Jurkat, Clone E6-1 (cell line): ENCODE results near the gene LCNL1.

ENCODE experiments used
- DNase-seq: peaks from one replicate; pipeline ENCODE4 v3.0.0-alpha.2; 2011; ENCODE audit warnings: low read depth, low spot score
- H3K4me3 ChIP-seq: 2 replicates; pipeline ENCODE4 v1.5.1; 2011; ENCODE audit warnings: mild to moderate bottlenecking, low read length, control low read depth, moderate library complexity

Gene LCNL1

GRCh38 chr9:137017071-137017470 is 34.3 kb downstream of the LCNL1 start:
- DNase-seq = no peak
- no peak overlapping the region for H3K4me3 ChIP-seq

GRCh38 chr9:137017791-137018497 is 35.2 kb downstream of the LCNL1 start:
- no peak for DNase-seq
- no peak overlapping the region for H3K4me3 ChIP-seq

GRCh38 chr9:137018761-137019559 is 36.2 kb downstream of the LCNL1 start:
- no peak overlapping the region for H3K4me3 ChIP-seq

GRCh38 chr9:137019891-137020683 is 37.3 kb downstream of the LCNL1 start:
- no peak for DNase-seq
- H3K4me3 ChIP-seq = no peak overlapping the region

More at GRCh38 chr9:137018761-137019559, 36.2 kb downstream of the LCNL1 start:
- no peak for DNase-seq

- H3K4me3 ChIP-seq = no peak overlapping the region
- no peak for DNase-seq
These were observed 38.2 kb downstream of the LCNL1 start for GRCh38 chr9:137020771-137021567.

- DNase-seq = no peak
- H3K4me3 ChIP-seq = no peak overlapping the region
These were observed 38.8 kb downstream of the LCNL1 start for GRCh38 chr9:137021568-137021978.

GRCh38 chr9:137021979-137022661 is 39.3 kb downstream of the LCNL1 start:
- peak; percentile 66 for DNase-seq
- H3K4me3 ChIP-seq = no peak overlapping the region

- no peak for DNase-seq
- no peak overlapping the region for H3K4me3 ChIP-seq
These were observed 39.8 kb downstream of the LCNL1 start for GRCh38 chr9:137022662-137023008.

GRCh38 chr9:137023157-137023556 is 40.4 kb downstream of the LCNL1 start:
- H3K4me3 ChIP-seq = no peak overlapping the region
- no peak for DNase-seq

GRCh38 chr9:137023583-137023991 is 40.8 kb downstream of the LCNL1 start:
- no peak for DNase-seq
- no peak overlapping the region for H3K4me3 ChIP-seq

- no peak overlapping the region for H3K4me3 ChIP-seq
These were observed 42.7 kb downstream of the LCNL1 start for GRCh38 chr9:137025517-137025966.

GRCh38 chr9:137026384-137026783 is 43.6 kb downstream of the LCNL1 start:
- no peak for DNase-seq
- no peak overlapping the region for H3K4me3 ChIP-seq

More at GRCh38 chr9:137025517-137025966, 42.7 kb downstream of the LCNL1 start:
- no peak for DNase-seq

- no peak for DNase-seq
- no peak overlapping the region for H3K4me3 ChIP-seq
These were observed 44.0 kb downstream of the LCNL1 start for GRCh38 chr9:137026828-137027227.

GRCh38 chr9:137027369-137028262 is 44.8 kb downstream of the LCNL1 start, which contains the start of gene ABCA2:
Gene ABCA2 (minus strand): TSS chr9:137028237. CDS start chr9:137028140, 97 bp downstream.
- peak within 1 kb of the TSS; percentile 49 for H3K4me3 ChIP-seq
- no peak for DNase-seq

- H3K4me3 ChIP-seq = peak overlapping the region; percentile 49
- DNase-seq = no peak
These were observed 45.7 kb downstream of the LCNL1 start for GRCh38 chr9:137028263-137029057.
